ENCODE measurements around the gene KIAA0232.

DNA sequence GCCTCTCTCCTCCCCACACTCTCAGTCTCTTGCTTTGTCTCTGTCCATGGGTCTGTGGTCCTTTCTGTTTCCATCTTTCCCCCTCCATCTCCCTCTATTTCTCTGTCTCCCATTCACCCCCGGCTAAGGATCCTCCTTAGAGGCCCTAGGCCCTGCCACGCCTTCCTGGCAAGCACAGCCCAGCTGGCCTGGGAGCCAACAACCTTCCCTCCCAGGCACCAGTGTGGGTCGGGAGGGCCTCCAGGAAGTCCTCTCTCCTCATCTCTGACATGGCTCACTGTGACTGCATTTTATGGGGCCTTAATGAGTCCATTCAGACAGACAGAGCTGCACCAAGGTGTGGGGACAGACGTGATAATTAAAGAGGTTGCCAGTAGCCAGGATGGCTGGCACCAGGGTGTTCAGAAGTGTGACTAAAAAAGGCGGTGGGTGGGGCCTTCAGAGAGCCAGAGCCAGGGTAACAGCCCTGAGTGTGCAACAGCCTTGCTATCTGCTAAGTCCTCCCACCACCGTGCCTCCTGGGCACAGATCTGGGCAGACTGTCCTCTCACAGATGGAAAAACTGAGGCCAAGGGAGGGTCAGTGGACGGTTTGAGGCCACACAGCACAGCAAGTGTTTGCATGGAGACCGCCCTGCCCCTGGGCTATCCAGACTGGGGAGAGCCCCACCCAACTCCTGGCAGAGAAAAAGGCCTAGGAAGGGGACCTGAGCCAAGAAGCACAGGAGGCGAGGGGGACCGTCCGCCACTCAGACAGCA, 35.1 kb upstream of the KIAA0232 start:
- no peak for TF ChIP-seq CTCF (IDR thresholded peaks at IDR 0.05 in 4 of 5, conservative IDR thresholded peaks at IDR 0.05 in 1 of 5)
- no peak for TF ChIP-seq POLR2A (IDR thresholded peaks at IDR 0.05)
